Measurements from ENCODE around the gene YWHAB. TPM values are rescaled to one million over a fixed set of nuclear protein-coding genes. Genes with fewer than 3 reads are reported as not detected.
A peak's percentile ranks its signal among the peaks of the same experiment; 100 is the strongest.

Gene YWHAB
- total and polyA plus RNA-seq, 10 of the 15 experiments (the other 5 are each of a cell fraction or from before 2014, with no cell fraction given) = 63.5 to 323 (median 144) TPM

- 3% methylated on average over 46 of the region's 61 CpGs for WGBS (ENCODE audit: insufficient coverage, insufficient replicate concordance, low lambda C conversion rate, missing lambda C conversion rate)
- no peak for TF ChIP-seq HDGF (IDR thresholded peaks at IDR 0.05)
- no peak for TF ChIP-seq PRDM15 (CRISPR knock-in tag; IDR thresholded peaks at IDR 0.05)
- TF ChIP-seq ATF2 (IDR thresholded peaks at IDR 0.05; ENCODE audit: low read length) = no peak
- TF ChIP-seq TCF7 (IDR thresholded peaks at IDR 0.05; ENCODE audit: borderline replicate concordance) = no peak
- TF ChIP-seq EED (IDR thresholded peaks at IDR 0.05; ENCODE audit: low read depth) = no peak
- TF ChIP-seq RELA (IDR thresholded peaks at IDR 0.05; ENCODE audit: borderline replicate concordance, partially characterized antibody) = no peak
- TF ChIP-seq POLR2AphosphoS5 (IDR thresholded peaks at IDR 0.05; ENCODE audit: low read length) = peak; percentile 48; the same call in 1 of the 2 replicates
- TF ChIP-seq HCFC1 (IDR thresholded peaks at IDR 0.05; ENCODE audit: low read length) = no peak
- peak in 1 of 2 experiments; percentile 50; a peak in 1 of 4 replicates for TF ChIP-seq BHLHE40 (IDR thresholded peaks at IDR 0.05; ENCODE audit: borderline replicate concordance in 1 of 2, low read depth in 2 of 2, low read length in 1 of 2)
- 0 out of 2 replicates have a peak, but pooled peaks have one; percentile 10 for TF ChIP-seq MTA3 (IDR thresholded peaks at IDR 0.05; ENCODE audit: borderline replicate concordance, low read length)
- no peak for TF ChIP-seq NBN (IDR thresholded peaks at IDR 0.05)
- TF ChIP-seq ZNF217 (IDR thresholded peaks at IDR 0.05) = no peak
- TF ChIP-seq ESRRA (IDR thresholded peaks at IDR 0.05; ENCODE audit: low read length) = no peak
- TF ChIP-seq ASH2L (IDR thresholded peaks at IDR 0.05; ENCODE audit: borderline replicate concordance, low read depth) = no peak
- peak; percentile 72 to 91 for TF ChIP-seq SRF (IDR thresholded peaks at IDR 0.05; ENCODE audit: low read depth in 2 of 2, low read length in 2 of 2)
- TF ChIP-seq RBBP5 (conservative IDR thresholded peaks at IDR 0.05) = no peak
- 0 out of 2 replicates have a peak, but pooled peaks have one; percentile 34 for TF ChIP-seq IKZF1 (conservative IDR thresholded peaks at IDR 0.05)
- no peak for TF ChIP-seq SPI1 (IDR thresholded peaks at IDR 0.05; ENCODE audit: borderline replicate concordance, insufficient read depth, low read depth, low read length)
- TF ChIP-seq STAT3 (IDR thresholded peaks at IDR 0.05; ENCODE audit: low read depth, low read length) = no peak
- no peak for TF ChIP-seq ZNF384 (IDR thresholded peaks at IDR 0.05; ENCODE audit: borderline replicate concordance, low read depth, low read length)
Measured at GRCh38 chr20:44909872-44910689, 24.6 kb downstream of the YWHAB start, which contains the start of gene PABPC1L. Gene PABPC1L (plus strand): TSS chr20:44910060. CDS start chr20:44910144, 84 bp downstream.

More at GRCh38 chr20:44909872-44910689, 24.6 kb downstream of the YWHAB start, which contains the start of gene PABPC1L:
- peaks cover 5 to 14% of the 10 kb centered on the region in 2 experiments; a peak in 3 of 4 replicates for H3K36me3 ChIP-seq (ENCODE audit: control insufficient read depth in 2 of 2, insufficient read depth in 2 of 2, low read length in 1 of 2)
- ATAC-seq (peak; percentile 98), DNase-seq (ENCODE audit: low read depth, low spot score) (peak; percentile 13), FAIRE-seq (no peak)
- in situ Hi-C loops (cut with MboI) (no loop called here), intact Hi-C loops (cut with micrococcal nuclease; ENCODE audit: unreplicated experiment) (loop anchor here (5.0 kb wide), 1 partner anchor 187 kb away; no protein-coding TSS in a partner anchor)
- no TSS peak for BruUV-seq (replicated peaks)
- no peaks in the 10 kb centered on the region for H3K9me3 ChIP-seq (replicated peaks; ENCODE audit: control insufficient read depth, insufficient read depth, low read length)
- no peak within 1 kb of the TSS; the same call in 1 of the 2 replicates for H3K27ac ChIP-seq (ENCODE audit: control insufficient read depth, insufficient read depth)
- H3K79me2 ChIP-seq (ENCODE audit: control insufficient read depth, insufficient read depth, low read length) = no peaks in the 10 kb centered on the region
- CTCF ChIA-PET = interaction anchor here (0.6 to 5.2 kb wide), 12 partner anchors 12 to 464 kb away, joined by 3 to 30 read pairs (median 3); no protein-coding TSS in a partner anchor
- RAD21 ChIA-PET (ENCODE audit: unreplicated experiment) = interaction anchor here (0.6 to 1.3 kb wide), 10 partner anchors 15 to 124 kb away, joined by 3 to 7 read pairs (median 4); partner anchors contain the start of genes TOMM34 and YWHAB
- peak within 1 kb of the TSS; percentile 81 for H3K4me2 ChIP-seq (ENCODE audit: control insufficient read depth, insufficient read depth)
- peak within 1 kb of the TSS; percentile 70 for H2AFZ ChIP-seq (ENCODE audit: control insufficient read depth, low read depth, low read length)
- POLR2A ChIA-PET = interaction anchor here (0.6 to 1.7 kb wide), 8 partner anchors 14 to 353 kb away, joined by 3 to 10 read pairs (median 5); partner anchors contain the start of genes STK4 and YWHAB
- H3K4me1 ChIP-seq (ENCODE audit: control insufficient read depth, insufficient read depth, low read length) = peaks cover 3% of the 10 kb centered on the region
- SMC1A ChIA-PET (ENCODE audit: uncharacterized antibody, unreplicated experiment) = interaction anchor here (0.9 to 3.6 kb wide), 9 partner anchors 14 to 202 kb away, joined by 3 to 18 read pairs (median 4); partner anchors contain the start of gene TOMM34
- peak within 1 kb of the TSS; percentile 41 for H3K9ac ChIP-seq (ENCODE audit: control insufficient read depth, insufficient read depth, low read length)
- H3K27me3 ChIP-seq (replicated peaks in 1 of 2; ENCODE audit: control insufficient read depth in 2 of 2, insufficient read depth in 2 of 2, low read length in 1 of 2) = no peaks in the 10 kb centered on the region
- H4K20me1 ChIP-seq (ENCODE audit: control insufficient read depth, insufficient read depth) = no peaks in the 10 kb centered on the region
- H3K4me3 ChIP-seq = peak within 1 kb of the TSS; percentile 91
